Muscle layer of duodenum (tissue), 2 donors: ENCODE measurements around the gene MME.

ENCODE experiments used
- H3K27ac ChIP-seq: one replicate; pipeline ENCODE4 v1.7.0; 2013; ENCODE audit warnings: mild to moderate bottlenecking, low read length
- H3K27me3 ChIP-seq: one replicate; pipeline ENCODE4 v1.7.0; 2013; ENCODE audit warnings: low read depth, mild to moderate bottlenecking, control low read depth, low read length
- H3K36me3 ChIP-seq, 2 donors: one replicate each; pipeline ENCODE4 v1.7.0; 2013; ENCODE audit warnings: low read length in 2 of 2, control low read depth in 1 of 2, mild to moderate bottlenecking in 1 of 2; ENCODE audit not compliant: insufficient read depth in 2 of 2, control insufficient read depth in 1 of 2
- H3K4me1 ChIP-seq, 2 donors: one replicate each; pipeline ENCODE4 v1.7.0; 2013; ENCODE audit warnings: low read length in 2 of 2, mild to moderate bottlenecking in 2 of 2, control low read depth in 1 of 2, moderate library complexity in 1 of 2; ENCODE audit not compliant: insufficient read depth in 2 of 2, control insufficient read depth in 1 of 2
- H3K4me3 ChIP-seq, 2 donors: one replicate each; pipeline ENCODE4 v1.7.0; 2013; ENCODE audit warnings: low read length in 2 of 2, low read depth in 1 of 2, mild to moderate bottlenecking in 1 of 2
- H3K9me3 ChIP-seq, 2 donors: one replicate each; pipeline ENCODE4 v1.7.0; 2013; ENCODE audit warnings: low read length in 2 of 2, control low read depth in 1 of 2, mild to moderate bottlenecking in 1 of 2; ENCODE audit not compliant: control insufficient read depth in 1 of 2
- donor health status: healthy.

Gene MME

GRCh38 chr3:155053756-155054155 is 26.4 kb upstream of the MME start:
- Histone ChIP-seq H3K36me3 (no peaks in the 10 kb centered on the region), H3K9me3 (peaks cover 0 to 3% of the 10 kb centered on the region in 2 donors), H3K27ac (no peak overlapping the region), H3K27me3 (no peaks in the 10 kb centered on the region), H3K4me1 (no peaks in the 10 kb centered on the region), H3K4me3 (no peak overlapping the region)

DNA sequence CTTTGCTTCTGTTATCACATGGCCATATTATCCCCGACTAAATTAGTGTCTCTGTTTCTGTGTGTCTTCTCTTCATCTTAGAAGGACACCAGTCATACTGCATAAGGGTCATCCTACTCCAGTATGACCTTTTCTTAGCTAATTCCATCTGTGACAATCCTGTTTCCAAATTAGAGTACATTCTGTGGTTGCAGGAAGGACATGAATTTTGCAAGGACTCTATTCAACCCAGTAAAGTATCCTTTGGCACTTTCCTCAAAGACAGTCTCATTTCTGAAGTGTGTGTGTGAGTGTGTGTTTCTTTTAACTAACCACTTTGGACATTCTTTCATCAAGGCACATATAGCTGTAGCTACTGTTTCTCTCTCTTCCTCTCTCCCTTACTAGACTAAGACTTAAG is 15.2 kb upstream of the MME start:
- no peaks in the 10 kb centered on the region for H3K27me3 ChIP-seq
- no peaks in the 10 kb centered on the region for H3K36me3 ChIP-seq
- H3K4me1 ChIP-seq, result no peaks in the 10 kb centered on the region
- H3K27ac ChIP-seq, result no peak overlapping the region
- no peak overlapping the region for H3K4me3 ChIP-seq
- no peaks in the 10 kb centered on the region for H3K9me3 ChIP-seq

GRCh38 chr3:155065537-155065936 is 14.6 kb upstream of the MME start:
- H3K27me3 ChIP-seq, result no peaks in the 10 kb centered on the region
- H3K27ac ChIP-seq, result no peak overlapping the region
- no peak overlapping the region for H3K4me3 ChIP-seq
- H3K4me1 ChIP-seq, result no peaks in the 10 kb centered on the region
- no peaks in the 10 kb centered on the region for H3K36me3 ChIP-seq
- H3K9me3 ChIP-seq, result no peaks in the 10 kb centered on the region

DNA sequence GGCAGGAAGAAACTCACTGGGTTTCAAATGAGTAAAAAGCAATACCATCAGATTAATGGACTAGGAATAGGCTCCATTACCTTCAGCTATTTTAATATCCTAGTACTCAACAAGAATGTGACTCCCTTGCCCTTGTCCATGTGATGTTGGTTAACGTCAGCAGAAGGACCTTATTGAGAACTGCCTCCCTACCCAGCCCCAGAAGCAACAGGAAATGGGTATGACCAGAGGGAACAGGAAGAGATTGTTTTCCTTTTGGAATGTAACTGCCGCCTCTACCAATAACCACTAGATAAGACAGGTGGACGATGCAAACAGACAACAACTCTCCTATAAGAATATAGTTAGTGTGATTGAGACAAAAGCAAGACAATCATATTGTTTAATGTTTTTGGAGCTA is 10.4 kb upstream of the MME start:
- no peaks in the 10 kb centered on the region for H3K27me3 ChIP-seq
- H3K27ac ChIP-seq, result no peak overlapping the region
- H3K36me3 ChIP-seq, result no peaks in the 10 kb centered on the region
- no peak overlapping the region for H3K4me3 ChIP-seq
- H3K9me3 ChIP-seq, result no peaks in the 10 kb centered on the region
- no peaks in the 10 kb centered on the region for H3K4me1 ChIP-seq

GRCh38 chr3:155070316-155070715 is 9.8 kb upstream of the MME start:
- no peaks in the 10 kb centered on the region for H3K27me3 ChIP-seq
- H3K4me1 ChIP-seq, result no peaks in the 10 kb centered on the region
- H3K9me3 ChIP-seq, result no peaks in the 10 kb centered on the region
- H3K4me3 ChIP-seq, result no peak overlapping the region
- no peaks in the 10 kb centered on the region for H3K36me3 ChIP-seq
- no peak overlapping the region for H3K27ac ChIP-seq

GRCh38 chr3:155070932-155071387 is 9.2 kb upstream of the MME start:
- no peaks in the 10 kb centered on the region for H3K27me3 ChIP-seq
- no peaks in the 10 kb centered on the region for H3K4me1 ChIP-seq
- no peak overlapping the region for H3K27ac ChIP-seq
- H3K9me3 ChIP-seq, result no peaks in the 10 kb centered on the region
- no peak overlapping the region for H3K4me3 ChIP-seq
- H3K36me3 ChIP-seq, result no peaks in the 10 kb centered on the region

- Histone ChIP-seq H3K27me3 (no peaks in the 10 kb centered on the region), H3K4me1 (peaks cover 0 to 13% of the 10 kb centered on the region in 2 donors), H3K4me3 (no peak overlapping the region), H3K9me3 (no peaks in the 10 kb centered on the region), H3K27ac (no peak overlapping the region), H3K36me3 (no peaks in the 10 kb centered on the region)
These were observed 4.9 kb upstream of the MME start for GRCh38 chr3:155075200-155075599.

GRCh38 chr3:155076888-155077287 is 3.2 kb upstream of the MME start:
- peaks cover 0 to 17% of the 10 kb centered on the region in 2 donors for H3K4me1 ChIP-seq
- H3K27ac ChIP-seq, result no peak overlapping the region
- no peak overlapping the region for H3K4me3 ChIP-seq

GRCh38 chr3:155078711-155079467 is 1.2 kb upstream of the MME start:
- Histone ChIP-seq H3K9me3 (no peaks in the 10 kb centered on the region), H3K36me3 (no peaks in the 10 kb centered on the region), H3K27ac (no peak overlapping the region), H3K27me3 (no peaks in the 10 kb centered on the region), H3K4me1 (peaks cover 0 to 17% of the 10 kb centered on the region in 2 donors), H3K4me3 (peak overlapping the region; percentile 60 to 85)

More at GRCh38 chr3:155076888-155077287, 3.2 kb upstream of the MME start:
- Histone ChIP-seq H3K9me3 (no peaks in the 10 kb centered on the region), H3K36me3 (no peaks in the 10 kb centered on the region), H3K27me3 (no peaks in the 10 kb centered on the region)

DNA sequence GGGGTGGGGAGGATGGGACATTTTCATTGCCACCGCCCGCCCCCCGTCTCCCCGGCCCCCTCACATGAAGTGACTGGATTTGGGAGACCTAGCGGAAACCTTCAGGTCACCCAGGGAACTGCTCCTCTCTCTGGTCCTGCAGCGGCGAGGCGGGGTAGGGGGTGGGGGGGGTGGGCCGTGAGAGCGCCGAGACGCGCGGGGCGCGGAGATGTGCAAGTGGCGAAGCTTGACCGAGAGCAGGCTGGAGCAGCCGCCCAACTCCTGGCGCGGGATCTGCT is 712 bp upstream of the MME start:
- Histone ChIP-seq H3K4me3 (peak overlapping the region; percentile 60 to 85), H3K36me3 (no peaks in the 10 kb centered on the region), H3K27me3 (no peaks in the 10 kb centered on the region), H3K4me1 (peaks cover 0 to 17% of the 10 kb centered on the region in 2 donors), H3K9me3 (no peaks in the 10 kb centered on the region), H3K27ac (no peak overlapping the region)

GRCh38 chr3:155080692-155081091 is 573 bp downstream of the MME start:
- Histone ChIP-seq H3K4me1 (peaks cover 0 to 17% of the 10 kb centered on the region in 2 donors), H3K9me3 (no peaks in the 10 kb centered on the region), H3K27me3 (no peaks in the 10 kb centered on the region), H3K27ac (peak overlapping the region; percentile 34), H3K36me3 (no peaks in the 10 kb centered on the region), H3K4me3 (peak overlapping the region; percentile 40 to 85)

GRCh38 chr3:155083313-155083905 is 3.3 kb downstream of the MME start:
- no peaks in the 10 kb centered on the region for H3K9me3 ChIP-seq
- no peaks in the 10 kb centered on the region for H3K27me3 ChIP-seq
- peaks cover 0 to 17% of the 10 kb centered on the region in 2 donors for H3K4me1 ChIP-seq
- H3K27ac ChIP-seq, result no peak overlapping the region
- H3K36me3 ChIP-seq, result no peaks in the 10 kb centered on the region
- peak overlapping the region in 1 of 2 donors; percentile 40 for H3K4me3 ChIP-seq
